GM19395 (cell line): ENCODE data around the gene XPNPEP1.
A peak's percentile ranks its signal among the peaks of the same experiment; 100 is the strongest.

Source experiments
- ATAC-seq: cut with Tn5 transposase; IDR thresholded peaks from one replicate; pipeline ENCODE4 v1.9.1; 2021; ENCODE audit warnings: mild to moderate bottlenecking, moderate library complexity; ENCODE audit not compliant: unreplicated experiment

The XPNPEP1 gene

GRCh38 chr10:109922976-109923921 is at the start of gene XPNPEP1:
Gene XPNPEP1 (minus strand): TSS chr10:109923511. CDS start chr10:109923433, 78 bp downstream.
- ATAC-seq: peak; percentile 91

GRCh38 chr10:109972372-109973001 is 49.2 kb upstream of the XPNPEP1 start:
- ATAC-seq: no peak

GRCh38 chr10:109971634-109972033 is 48.3 kb upstream of the XPNPEP1 start:
- ATAC-seq: no peak

- no peak for ATAC-seq
These were observed 46.5 kb upstream of the XPNPEP1 start for GRCh38 chr10:109969760-109970346.

- no peak for ATAC-seq
These were observed 45.8 kb upstream of the XPNPEP1 start for GRCh38 chr10:109968953-109969759.

- ATAC-seq: no peak
These were observed 44.4 kb upstream of the XPNPEP1 start for GRCh38 chr10:109967739-109968088.

- ATAC-seq: no peak
These were observed 43.8 kb upstream of the XPNPEP1 start for GRCh38 chr10:109966961-109967738.

GRCh38 chr10:109964318-109964717 is 41.0 kb upstream of the XPNPEP1 start:
- no peak for ATAC-seq

- ATAC-seq: no peak
These were observed 40.1 kb upstream of the XPNPEP1 start for GRCh38 chr10:109963439-109963838.

GRCh38 chr10:109962247-109962646 is 38.9 kb upstream of the XPNPEP1 start:
- ATAC-seq: no peak

GRCh38 chr10:109961174-109962001 is 38.1 kb upstream of the XPNPEP1 start:
- ATAC-seq: no peak

GRCh38 chr10:109960682-109961081 is 37.4 kb upstream of the XPNPEP1 start:
- ATAC-seq: no peak

- ATAC-seq: no peak
These were observed 36.2 kb upstream of the XPNPEP1 start for GRCh38 chr10:109959259-109960145.

- ATAC-seq: no peak
These were observed 34.7 kb upstream of the XPNPEP1 start for GRCh38 chr10:109958059-109958458.

GRCh38 chr10:109957092-109957797 is 33.9 kb upstream of the XPNPEP1 start:
- ATAC-seq: peak; percentile 96

- peak; percentile 85 for ATAC-seq
These were observed 33.3 kb upstream of the XPNPEP1 start for GRCh38 chr10:109956454-109957091.

GRCh38 chr10:109953766-109954165 is 30.5 kb upstream of the XPNPEP1 start:
- ATAC-seq: no peak
